ENCODE data around the gene CRY1.
"Not testable (repeated sequence)": the region's sequence is repeated elsewhere in the genome, so short reads cannot be mapped to it uniquely, and the experiment has no call there.

The CRY1 gene

GRCh38 chr12:107080299-107080698 is 13.1 kb downstream of the CRY1 start:
- no peak overlapping the region for H3K27ac ChIP-seq
- H3K4me3 ChIP-seq: no peak overlapping the region

- Histone ChIP-seq H3K27ac (no peak overlapping the region), H3K4me3 (no peak overlapping the region)
Observed at GRCh38 chr12:107079172-107080011, 14.0 kb downstream of the CRY1 start.

- not testable (repeated sequence) for H3K27ac ChIP-seq, H3K4me3 ChIP-seq
Observed at GRCh38 chr12:107073266-107073665, 20.1 kb downstream of the CRY1 start.

- H3K4me3 ChIP-seq: no peak overlapping the region
Observed at GRCh38 chr12:107066691-107067090, 26.7 kb downstream of the CRY1 start.

DNA sequence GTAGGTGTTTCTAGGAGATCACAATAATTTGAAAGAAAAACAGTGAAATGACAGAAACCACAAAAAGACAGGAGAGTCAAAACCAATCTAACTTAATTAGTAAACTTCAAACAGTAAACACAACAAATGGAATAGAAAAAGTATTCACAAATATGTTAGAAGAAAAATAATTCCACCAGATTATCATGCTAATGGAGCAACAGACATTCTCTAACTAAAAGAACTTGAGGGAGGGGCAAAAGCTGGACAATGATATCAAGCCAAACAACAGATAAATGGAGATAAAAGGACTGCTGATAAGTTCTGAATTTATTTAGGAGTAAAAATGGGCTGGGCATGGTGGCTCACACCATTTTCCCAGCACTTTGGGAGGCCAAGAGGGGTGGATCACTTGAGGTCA is 28.7 kb downstream of the CRY1 start:
- Histone ChIP-seq H3K4me3 (no peak overlapping the region), H3K27ac (no peak overlapping the region)

More at GRCh38 chr12:107066691-107067090, 26.7 kb downstream of the CRY1 start:
- no peak overlapping the region for H3K27ac ChIP-seq

DNA sequence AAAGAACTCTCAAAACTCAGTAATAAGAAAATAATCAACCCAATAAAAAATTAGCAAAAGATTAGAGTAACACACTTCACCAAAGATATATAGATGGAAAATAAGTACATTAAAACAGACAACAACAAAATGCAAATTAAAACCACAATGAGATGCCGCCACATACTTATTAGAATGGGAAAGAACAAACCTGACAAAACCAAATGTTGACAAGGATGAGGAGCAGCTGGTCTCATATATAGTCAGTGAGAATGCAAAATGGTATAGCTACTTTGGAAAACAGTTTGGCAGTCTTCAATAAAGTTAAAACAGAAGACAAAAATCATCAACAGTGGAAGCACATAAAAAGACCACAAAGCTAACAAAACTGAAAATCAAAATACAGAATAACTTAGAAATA is 29.1 kb downstream of the CRY1 start:
- H3K4me3 ChIP-seq: no peak overlapping the region
- H3K27ac ChIP-seq: no peak overlapping the region

GRCh38 chr12:107058190-107058589 is 35.2 kb downstream of the CRY1 start:
- Histone ChIP-seq H3K4me3 (no peak overlapping the region), H3K27ac (no peak overlapping the region)

- no peak overlapping the region for H3K4me3 ChIP-seq
- no peak overlapping the region for H3K27ac ChIP-seq
Observed at GRCh38 chr12:107057071-107057834, 36.1 kb downstream of the CRY1 start.

DNA sequence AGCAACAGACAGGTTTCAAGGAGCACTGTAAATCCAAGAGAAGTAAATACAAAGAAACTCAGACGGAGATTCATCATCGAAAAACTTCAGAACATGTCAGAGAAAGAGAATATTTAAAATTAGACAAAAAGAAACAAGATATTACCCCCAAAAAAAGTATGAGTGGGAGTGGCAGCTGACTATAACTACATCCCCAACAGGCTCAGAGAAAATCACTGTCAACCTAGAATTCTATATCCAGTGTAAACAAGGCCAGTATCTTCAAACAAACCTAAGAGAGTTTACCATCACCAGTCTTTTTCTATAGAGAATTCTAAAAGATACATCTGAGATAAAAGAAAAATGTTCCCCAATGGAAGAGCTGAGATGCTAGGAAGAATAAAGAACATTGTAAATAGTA is 39.6 kb downstream of the CRY1 start:
- Histone ChIP-seq H3K27ac (no peak overlapping the region), H3K4me3 (no peak overlapping the region)

GRCh38 chr12:107045186-107045585 is 48.2 kb downstream of the CRY1 start:
- H3K4me3 ChIP-seq: no peak overlapping the region

GRCh38 chr12:107042801-107043200 is 50.5 kb downstream of the CRY1 start:
- Histone ChIP-seq H3K4me3 (no peak overlapping the region), H3K27ac (no peak overlapping the region)

More at GRCh38 chr12:107045186-107045585, 48.2 kb downstream of the CRY1 start:
- H3K27ac ChIP-seq: no peak overlapping the region

DNA sequence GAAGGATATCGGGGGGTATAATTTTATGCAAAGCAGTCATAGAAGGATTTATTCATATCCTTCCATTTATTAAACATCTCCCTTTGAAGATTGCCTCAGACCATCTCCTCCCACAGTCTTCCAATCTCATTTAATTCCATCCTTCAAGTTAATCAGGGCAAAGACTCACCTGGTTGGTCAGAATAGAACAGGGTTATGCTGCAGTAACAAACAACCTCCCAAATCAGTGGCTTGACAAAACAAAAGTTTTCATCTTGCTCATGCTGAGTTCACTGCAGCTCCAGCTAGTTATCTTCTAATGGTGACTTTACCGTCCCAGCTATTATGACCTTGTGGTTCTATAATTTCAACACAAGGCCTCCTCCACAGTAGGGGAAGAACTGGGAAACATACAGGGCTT is 57.6 kb downstream of the CRY1 start:
- Histone ChIP-seq H3K4me3 (no peak overlapping the region), H3K27ac (no peak overlapping the region)

- H3K27ac ChIP-seq: no peak overlapping the region
- H3K4me3 ChIP-seq: no peak overlapping the region
Observed at GRCh38 chr12:107033758-107034739, 59.3 kb downstream of the CRY1 start.

DNA sequence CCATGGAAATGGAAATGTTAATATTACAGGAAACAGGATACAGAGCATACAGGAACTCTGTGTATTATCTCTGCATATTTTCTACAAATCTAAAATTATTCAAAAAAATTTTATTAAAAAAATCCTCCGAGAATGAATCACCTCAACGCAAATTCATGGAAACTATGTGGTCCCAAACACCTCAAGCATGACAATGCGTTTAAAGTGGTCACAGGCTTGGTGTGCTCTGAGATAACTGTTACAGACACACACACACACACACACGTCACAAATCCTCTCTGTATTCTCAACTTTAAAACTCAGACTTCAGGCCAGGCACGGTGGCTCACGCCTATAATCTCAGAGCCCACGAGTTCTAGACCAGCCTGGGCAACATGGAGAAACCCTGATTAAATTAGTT is 61.1 kb downstream of the CRY1 start:
- H3K4me3 ChIP-seq: no peak overlapping the region
- no peak overlapping the region for H3K27ac ChIP-seq

GRCh38 chr12:107031061-107031460 is 62.3 kb downstream of the CRY1 start:
- Histone ChIP-seq H3K4me3 (no peak overlapping the region), H3K27ac (peak overlapping the region in 1 of 21 experiments; percentile 11)

- no peak overlapping the region for H3K4me3 ChIP-seq
- H3K27ac ChIP-seq: peak overlapping the region in 2 of 21 experiments; percentile 24 to 77
Observed at GRCh38 chr12:107029081-107029480, 64.3 kb downstream of the CRY1 start.

DNA sequence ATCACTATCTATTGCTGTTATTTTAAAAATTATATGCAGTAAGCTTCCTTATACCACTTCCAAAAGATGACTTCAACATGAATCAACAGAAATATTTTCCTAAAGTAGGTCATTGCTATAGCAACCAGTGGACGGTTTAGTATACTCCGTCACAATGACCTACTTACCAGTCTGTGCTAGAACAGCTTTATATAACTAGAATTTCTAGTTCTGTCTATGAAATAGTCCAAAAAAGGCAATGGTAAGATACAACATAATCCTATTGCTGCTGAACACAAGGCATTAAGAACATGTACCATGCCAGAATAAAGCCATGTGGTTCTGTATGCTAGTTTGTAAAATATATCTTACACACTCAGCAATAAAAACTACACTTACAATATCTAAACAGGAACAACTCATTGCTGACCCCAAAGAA is 65.7 kb downstream of the CRY1 start:
- Histone ChIP-seq H3K27ac (peak overlapping the region in 16 of 21 experiments; percentile 12 to 88 (median 70)), H3K4me3 (no peak overlapping the region)

GRCh38 chr12:107026806-107027635 is 66.3 kb downstream of the CRY1 start:
- H3K27ac ChIP-seq: peak overlapping the region in 16 of 21 experiments; percentile 21 to 88 (median 62)
- H3K4me3 ChIP-seq: no peak overlapping the region

GRCh38 chr12:107026356-107026755 is 67.0 kb downstream of the CRY1 start:
- H3K4me3 ChIP-seq: not testable (repeated sequence)
- peak overlapping the region in 12 of 21 experiments; percentile 33 to 88 (median 68) for H3K27ac ChIP-seq

All from skin epidermis (tissue), 12 donors.